Naive thymus-derived CD4-positive, alpha-beta T cell (primary cell): Measurements from ENCODE around the gene TIGD1. TPM values are rescaled to one million over a fixed set of nuclear protein-coding genes. Genes with fewer than 3 reads are reported as not detected.

Source experiments
- ATAC-seq: fragments of 150-1000 bp; cut with Tn5 transposase; 2 replicates; pipeline ENCODE4 v1.10.0; 2021; ENCODE audit warnings: mild to moderate bottlenecking, moderate library complexity
- CTCF ChIA-PET: fragments of 350-600 bp; sonication (Branson Sonifier 250); formaldehyde crosslinking; loops from one replicate; lab custom pipeline; 2021; ENCODE audit warnings: antibody characterized with exemption; lab: Charles Lee
- POLR2A ChIA-PET: fragments of 350-600 bp; sonication (Branson Sonifier 250); formaldehyde crosslinking; loops from one replicate; lab custom pipeline; 2021; ENCODE audit warnings: antibody characterized with exemption, inconsistent platforms; lab: Charles Lee
- DNase-seq, 9 donors: peaks; one replicate each; pipeline versions ENCODE4 v3.0.0 to v3.0.0-alpha.2; 2020 to 2022; ENCODE audit warnings: mixed read lengths in 1 of 9
- H3K27ac ChIP-seq: one replicate; pipeline ENCODE4 v1.7.0; 2013; ENCODE audit warnings: mild to moderate bottlenecking, low read depth, low read length, moderate library complexity
- H3K27me3 ChIP-seq, 2 donors: one replicate each; pipeline ENCODE4 v1.7.0; 2013; ENCODE audit warnings: low read length in 2 of 2, mild to moderate bottlenecking in 2 of 2, moderate library complexity in 2 of 2; ENCODE audit not compliant: control insufficient read depth in 2 of 2, insufficient read depth in 2 of 2
- H3K36me3 ChIP-seq, 3 experiments: 1 replicate in 2 of 3; 2 replicates in 1 of 3; pipeline ENCODE4 v1.7.0; 2013; ENCODE audit warnings: low read length in 3 of 3, mild to moderate bottlenecking in 3 of 3, moderate library complexity in 1 of 3; ENCODE audit not compliant: insufficient read depth in 3 of 3, control insufficient read depth in 2 of 3
- H3K4me1 ChIP-seq, 2 donors: one replicate each; pipeline ENCODE4 v1.7.0; 2013; ENCODE audit warnings: low read length in 2 of 2, mild to moderate bottlenecking in 2 of 2, moderate library complexity in 1 of 2; ENCODE audit not compliant: control insufficient read depth in 2 of 2, insufficient read depth in 2 of 2
- H3K4me3 ChIP-seq: 2 replicates; pipeline ENCODE4 v1.7.0; 2013; ENCODE audit warnings: mild to moderate bottlenecking, low read length
- H3K9me3 ChIP-seq, 3 experiments: 1 replicate in 2 of 3; 2 replicates in 1 of 3; pipeline ENCODE4 v1.7.0; 2013; ENCODE audit warnings: low read length in 3 of 3; ENCODE audit not compliant: control insufficient read depth in 2 of 3
- H3K27ac Mint-ChIP-seq, 9 donors: one replicate each; pipeline ENCODE4 v1.8.0; 2020 to 2022; ENCODE audit warnings: mixed read lengths in 9 of 9, mild to moderate bottlenecking in 8 of 9, moderate library complexity in 5 of 9, inconsistent platforms in 2 of 9
- H3K27me3 Mint-ChIP-seq, 5 donors: one replicate each; pipeline ENCODE4 v1.8.0; 2021 to 2022; ENCODE audit warnings: mixed read lengths in 5 of 5, mild to moderate bottlenecking in 1 of 5
- H3K36me3 Mint-ChIP-seq, 5 donors: one replicate each; pipeline ENCODE4 v1.8.0; 2020 to 2022; ENCODE audit warnings: mixed read lengths in 5 of 5, mild to moderate bottlenecking in 3 of 5, inconsistent platforms in 1 of 5
- H3K4me1 Mint-ChIP-seq, 7 donors: one replicate each; pipeline ENCODE4 v1.8.0; 2020 to 2022; ENCODE audit warnings: mixed read lengths in 7 of 7, mild to moderate bottlenecking in 3 of 7, inconsistent platforms in 1 of 7
- H3K4me3 Mint-ChIP-seq, 10 donors: one replicate each; pipeline ENCODE4 v1.8.0; 2020 to 2022; ENCODE audit warnings: mild to moderate bottlenecking in 10 of 10, mixed read lengths in 10 of 10, moderate library complexity in 6 of 10, inconsistent platforms in 2 of 10
- H3K9me3 Mint-ChIP-seq, 11 donors: one replicate each; pipeline ENCODE4 v1.8.0; 2020 to 2022; ENCODE audit warnings: mixed read lengths in 11 of 11, mild to moderate bottlenecking in 4 of 11, inconsistent platforms in 1 of 11, moderate library complexity in 1 of 11
- intact Hi-C, 2 donors: fragments of 100-400 bp; cut with micrococcal nuclease; formaldehyde crosslinking; loops; one replicate each; pipeline ENCODE4 v1.15.1; 2023
- polyA plus RNA-seq, 2 donors: library from polyadenylated mRNA; unstranded; fragments of 300-500 nt; fragmentation: Illumina TruSeq; gene quantifications; one replicate each; pipeline ENCODE4 v1.2.3, GENCODE V29; 2021
- total RNA-seq, 6 experiments: library from RNA in 5 of 6; stranded (reverse) in 5 of 6; gene quantifications; 1 replicate in 5 of 6; 2 replicates in 1 of 6; pipeline ENCODE4 v1.2.3 and lab custom pipeline; 2021 to 2026

Gene TIGD1
- total and polyA plus RNA-seq, 7 experiments from 2014 or later = 9.7 to 23.8 (median 19.3) TPM

- Mint-ChIP-seq H3K4me3 (peak overlapping the region in 1 of 10 donors; percentile 4), H3K27ac (no peak overlapping the region)
- POLR2A ChIA-PET = no interaction called here
These were observed 6.9 kb downstream of the TIGD1 start for GRCh38 chr2:232543491-232543890.

GRCh38 chr2:232542715-232543467 is 7.5 kb downstream of the TIGD1 start:
- no peaks in the 10 kb centered on the region for H3K27me3 ChIP-seq
- CTCF ChIA-PET = no interaction called here
- intact Hi-C loops = no loop called here
- Mint-ChIP-seq H3K27ac (peak overlapping the region in 4 of 9 donors; percentile 1 to 73 (median 58)), H3K36me3 (peaks cover 3 to 30% (median 12%) of the 10 kb centered on the region in 5 donors), H3K4me3 (no peak overlapping the region), H3K9me3 (no peaks in the 10 kb centered on the region), H3K4me1 (peaks cover 16 to 33% (median 21%) of the 10 kb centered on the region in 7 donors), H3K27me3 (peaks cover 0 to 12% (median 5%) of the 10 kb centered on the region in 5 donors)
- no peaks in the 10 kb centered on the region for H3K9me3 ChIP-seq
- H3K36me3 ChIP-seq = peaks cover 0 to 21% (median 0%) of the 10 kb centered on the region in 3 experiments
- ATAC-seq (no peak), DNase-seq (no peak)
- POLR2A ChIA-PET = no interaction called here
- no peak overlapping the region for H3K27ac ChIP-seq
- peaks cover 5 to 14% of the 10 kb centered on the region in 2 donors for H3K4me1 ChIP-seq
- H3K4me3 ChIP-seq = no peak overlapping the region

More at GRCh38 chr2:232543491-232543890, 6.9 kb downstream of the TIGD1 start:
- peaks cover 0 to 6% (median 0%) of the 10 kb centered on the region in 5 donors for H3K27me3 Mint-ChIP-seq
- peaks cover 0 to 21% (median 0%) of the 10 kb centered on the region in 3 experiments for H3K36me3 ChIP-seq
- peaks cover 19 to 34% (median 25%) of the 10 kb centered on the region in 7 donors for H3K4me1 Mint-ChIP-seq
- ATAC-seq = no peak
- CTCF ChIA-PET = no interaction called here
- peaks cover 5 to 14% of the 10 kb centered on the region in 2 donors for H3K4me1 ChIP-seq
- H3K9me3 ChIP-seq = no peaks in the 10 kb centered on the region
- H3K27me3 ChIP-seq = no peaks in the 10 kb centered on the region
- no peak for DNase-seq
- H3K9me3 Mint-ChIP-seq = peaks cover 0 to 1% (median 0%) of the 10 kb centered on the region in 11 donors
- H3K4me3 ChIP-seq = no peak overlapping the region
- H3K27ac ChIP-seq = no peak overlapping the region
- H3K36me3 Mint-ChIP-seq = peaks cover 4 to 34% (median 18%) of the 10 kb centered on the region in 5 donors
- intact Hi-C loops = no loop called here

GRCh38 chr2:232541961-232542714 is 8.2 kb downstream of the TIGD1 start:
- peaks cover 3 to 23% (median 9%) of the 10 kb centered on the region in 5 donors for H3K36me3 Mint-ChIP-seq
- peak overlapping the region in 4 of 9 donors; percentile 1 to 73 (median 64) for H3K27ac Mint-ChIP-seq
- H3K4me1 Mint-ChIP-seq = peaks cover 11 to 25% (median 16%) of the 10 kb centered on the region in 7 donors
- DNase-seq (no peak), ATAC-seq (no peak)
- Histone ChIP-seq H3K27ac (no peak overlapping the region), H3K4me3 (no peak overlapping the region), H3K27me3 (no peaks in the 10 kb centered on the region), H3K4me1 (peaks cover 0 to 8% of the 10 kb centered on the region in 2 donors), H3K36me3 (peaks cover 0 to 21% (median 0%) of the 10 kb centered on the region in 3 experiments), H3K9me3 (no peaks in the 10 kb centered on the region)
- intact Hi-C loops = no loop called here
- no peaks in the 10 kb centered on the region for H3K9me3 Mint-ChIP-seq
- no peak overlapping the region for H3K4me3 Mint-ChIP-seq
- POLR2A ChIA-PET = no interaction called here
- peaks cover 0 to 12% (median 5%) of the 10 kb centered on the region in 5 donors for H3K27me3 Mint-ChIP-seq
- CTCF ChIA-PET = interaction anchor here (0.6 kb wide), 1 partner anchor 1901 kb away, joined by 4 read pairs; no protein-coding TSS in a partner anchor

- peak; percentile 45 for ATAC-seq
- CTCF ChIA-PET = interaction anchor here (0.6 kb wide), 1 partner anchor 1900 kb away, joined by 4 read pairs; no protein-coding TSS in a partner anchor
- POLR2A ChIA-PET = no interaction called here
- Histone ChIP-seq H3K4me3 (no peak overlapping the region), H3K9me3 (no peaks in the 10 kb centered on the region), H3K36me3 (peaks cover 0 to 16% (median 0%) of the 10 kb centered on the region in 3 experiments), H3K4me1 (peaks cover 0 to 4% of the 10 kb centered on the region in 2 donors), H3K27me3 (no peaks in the 10 kb centered on the region), H3K27ac (no peak overlapping the region)
- H3K4me1 Mint-ChIP-seq = peaks cover 5 to 21% (median 14%) of the 10 kb centered on the region in 7 donors
- peak overlapping the region in 1 of 9 donors; percentile 88 for H3K27ac Mint-ChIP-seq
- peaks cover 0 to 3% (median 0%) of the 10 kb centered on the region in 11 donors for H3K9me3 Mint-ChIP-seq
- no peak for DNase-seq
- peaks cover 0 to 12% (median 9%) of the 10 kb centered on the region in 5 donors for H3K27me3 Mint-ChIP-seq
- no peak overlapping the region for H3K4me3 Mint-ChIP-seq
- intact Hi-C loops = no loop called here
- peaks cover under 1 to 19% (median 5%) of the 10 kb centered on the region in 5 donors for H3K36me3 Mint-ChIP-seq
These were observed 9.0 kb downstream of the TIGD1 start for GRCh38 chr2:232541195-232541960.

GRCh38 chr2:232540441-232541041 is 9.8 kb downstream of the TIGD1 start:
- Histone ChIP-seq H3K27ac (no peak overlapping the region), H3K36me3 (peaks cover 0 to 8% (median 0%) of the 10 kb centered on the region in 3 experiments), H3K4me3 (no peak overlapping the region), H3K27me3 (no peaks in the 10 kb centered on the region), H3K4me1 (no peaks in the 10 kb centered on the region), H3K9me3 (peaks cover 0 to 7% (median 0%) of the 10 kb centered on the region in 3 experiments)
- POLR2A ChIA-PET = no interaction called here
- Mint-ChIP-seq H3K9me3 (peaks cover 0 to 6% (median 0%) of the 10 kb centered on the region in 11 donors), H3K4me3 (no peak overlapping the region), H3K27me3 (peaks cover 0 to 12% (median 9%) of the 10 kb centered on the region in 5 donors), H3K27ac (no peak overlapping the region), H3K4me1 (peaks cover 0 to 21% (median 11%) of the 10 kb centered on the region in 7 donors), H3K36me3 (peaks cover 0 to 11% (median 4%) of the 10 kb centered on the region in 5 donors)
- ATAC-seq = no peak
- CTCF ChIA-PET = no interaction called here
- DNase-seq = no peak
- intact Hi-C loops = no loop called here
